Neural progenitor cell (in vitro differentiated cells): ENCODE data around the gene SOX2. TPM values are rescaled to one million over a fixed set of nuclear protein-coding genes. Genes with fewer than 3 reads are reported as not detected.

ENCODE experiments used
- DNase-seq: peaks from one replicate; pipeline ENCODE4 v3.0.0-alpha.2; 2016; ENCODE audit warnings: low spot score
- H2AFZ ChIP-seq: fragments of 200-600 bp; sonication (generic); replicated peaks from 2 replicates; pipeline ENCODE4 v1.6.1; 2016; ENCODE audit warnings: antibody characterized with exemption
- H3F3A ChIP-seq: fragments of 200-600 bp; sonication (generic); 2 replicates; pipeline ENCODE4 v1.6.1; 2016; ENCODE audit warnings: antibody characterized with exemption, low read depth
- H3K27ac ChIP-seq: fragments of 200-600 bp; sonication (generic); 2 replicates; pipeline ENCODE4 v1.5.1; 2016; ENCODE audit warnings: mild to moderate bottlenecking
- H3K27me3 ChIP-seq: fragments of 200-600 bp; sonication (generic); 2 replicates; pipeline ENCODE4 v1.6.1; 2016; ENCODE audit warnings: mild to moderate bottlenecking, moderate library complexity
- H3K36me3 ChIP-seq: fragments of 200-600 bp; sonication (generic); 2 replicates; pipeline ENCODE4 v1.5.1; 2016
- H3K4me1 ChIP-seq: fragments of 200-600 bp; sonication (generic); 2 replicates; pipeline ENCODE4 v1.6.1; 2016; ENCODE audit warnings: mixed run types
- H3K4me2 ChIP-seq: fragments of 200-600 bp; sonication (generic); 2 replicates; pipeline ENCODE4 v1.6.1; 2016
- H3K4me3 ChIP-seq: fragments of 200-600 bp; sonication (generic); 2 replicates; pipeline ENCODE4 v1.5.1; 2016
- H3K79me2 ChIP-seq: fragments of 200-600 bp; sonication (generic); 2 replicates; pipeline ENCODE4 v1.6.1; 2016; ENCODE audit warnings: low read depth
- H3K9ac ChIP-seq: fragments of 200-600 bp; sonication (generic); 2 replicates; pipeline ENCODE4 v1.6.1; 2016
- H3K9me3 ChIP-seq: fragments of 200-600 bp; sonication (generic); 2 replicates; pipeline ENCODE4 v1.5.1; 2016; ENCODE audit warnings: low read depth
- H4K20me1 ChIP-seq: fragments of 200-600 bp; sonication (generic); 2 replicates; pipeline ENCODE4 v1.6.1; 2016; ENCODE audit warnings: low read depth
- H3K27ac Mint-ChIP-seq: 3 replicates; pipeline ENCODE4 v1.8.0; 2021; ENCODE audit warnings: mixed read lengths
- H3K27me3 Mint-ChIP-seq: 2 replicates; pipeline ENCODE4 v1.8.0; 2022; ENCODE audit warnings: low read depth, mild to moderate bottlenecking, inconsistent platforms, moderate library complexity, mixed read lengths; ENCODE audit not compliant: insufficient read depth
- H3K36me3 Mint-ChIP-seq: 3 replicates; pipeline ENCODE4 v1.8.0; 2021; ENCODE audit warnings: mixed read lengths
- H3K4me1 Mint-ChIP-seq: 3 replicates; pipeline ENCODE4 v1.8.0; 2021; ENCODE audit warnings: mixed read lengths
- H3K4me3 Mint-ChIP-seq: 3 replicates; pipeline ENCODE4 v1.8.0; 2021; ENCODE audit warnings: mild to moderate bottlenecking, moderate library complexity, mixed read lengths
- H3K9me3 Mint-ChIP-seq: 3 replicates; pipeline ENCODE4 v1.8.0; 2020; ENCODE audit warnings: mixed read lengths
- CTCF ChIP-seq: fragments of 200-600 bp; sonication (generic); IDR thresholded peaks from 2 replicates; pipeline ENCODE4 v1.5.1; 2017; ENCODE audit warnings: antibody characterized with exemption, mild to moderate bottlenecking
- EZH2 ChIP-seq: fragments of 200-600 bp; sonication (generic); IDR thresholded peaks from 2 replicates; pipeline ENCODE4 v1.6.1; 2017; ENCODE audit warnings: antibody characterized with exemption, mild to moderate bottlenecking, moderate library complexity
- EZH2phosphoT487 ChIP-seq: fragments of 200-600 bp; sonication (generic); IDR thresholded peaks from 2 replicates; pipeline ENCODE4 v1.6.1; 2017; ENCODE audit warnings: antibody characterized with exemption
- total RNA-seq: library from RNA; depleted of rRNA; stranded (reverse); fragments of >200 nt; gene quantifications from 2 replicates; pipeline ENCODE4 v1.2.3, GENCODE V29; 2015; ENCODE audit warnings: low replicate concordance

SOX2 gene
- total RNA-seq, 1 donor from 2014 or later = 605 TPM

GRCh38 chr3:181725131-181725731 lies 13.5 kb downstream of the SOX2 start:
- H3K27me3 ChIP-seq = no peaks in the 10 kb centered on the region
- DNase-seq = peak; percentile 64
- Mint-ChIP-seq H3K27ac (peak overlapping the region; percentile 91), H3K36me3 (peaks cover 10% of the 10 kb centered on the region), H3K4me3 (peak overlapping the region; percentile 80), H3K4me1 (peaks cover 91% of the 10 kb centered on the region), H3K9me3 (no peaks in the 10 kb centered on the region), H3K27me3 (peaks cover 2% of the 10 kb centered on the region)
- H3K9ac ChIP-seq = no peak overlapping the region
- no peaks in the 10 kb centered on the region for H3K9me3 ChIP-seq
- H3K27ac ChIP-seq = peak overlapping the region; percentile 66
- no peak overlapping the region for H2AFZ ChIP-seq
- no peak for TF ChIP-seq CTCF
- H3K4me1 ChIP-seq = peaks cover 90% of the 10 kb centered on the region
- H3K4me2 ChIP-seq = peak overlapping the region; percentile 86
- peaks cover 26% of the 10 kb centered on the region for H4K20me1 ChIP-seq
- H3F3A ChIP-seq = peaks cover 100% of the 10 kb centered on the region
- H3K4me3 ChIP-seq = peak overlapping the region; percentile 43
- H3K36me3 ChIP-seq = no peaks in the 10 kb centered on the region
- H3K79me2 ChIP-seq = peaks cover 77% of the 10 kb centered on the region

GRCh38 chr3:181725830-181726229 lies 14.1 kb downstream of the SOX2 start:
- Histone ChIP-seq H3K79me2 (peaks cover 71% of the 10 kb centered on the region), H3K27ac (peak overlapping the region; percentile 66), H3F3A (peaks cover 100% of the 10 kb centered on the region), H3K9me3 (no peaks in the 10 kb centered on the region), H3K36me3 (no peaks in the 10 kb centered on the region), H3K9ac (no peak overlapping the region), H4K20me1 (peaks cover 20% of the 10 kb centered on the region), H3K27me3 (no peaks in the 10 kb centered on the region), H2AFZ (no peak overlapping the region), H3K4me2 (peak overlapping the region; percentile 86), H3K4me1 (peaks cover 90% of the 10 kb centered on the region), H3K4me3 (peak overlapping the region; percentile 43)
- DNase-seq = peak; percentile 86
- H3K4me3 Mint-ChIP-seq = peak overlapping the region; percentile 91
- H3K27me3 Mint-ChIP-seq = peaks cover 2% of the 10 kb centered on the region
- TF ChIP-seq EZH2 (no peak), EZH2phosphoT487 (no peak), CTCF (no peak)
- H3K9me3 Mint-ChIP-seq = no peaks in the 10 kb centered on the region
- H3K27ac Mint-ChIP-seq = peak overlapping the region; percentile 80
- H3K4me1 Mint-ChIP-seq = peaks cover 91% of the 10 kb centered on the region
- H3K36me3 Mint-ChIP-seq = peaks cover 7% of the 10 kb centered on the region

- Mint-ChIP-seq H3K4me1 (peaks cover 90% of the 10 kb centered on the region), H3K9me3 (no peaks in the 10 kb centered on the region), H3K4me3 (peak overlapping the region; percentile 91), H3K27ac (peak overlapping the region; percentile 98), H3K36me3 (peaks cover 7% of the 10 kb centered on the region), H3K27me3 (peaks cover 2% of the 10 kb centered on the region)
- H3K36me3 ChIP-seq = no peaks in the 10 kb centered on the region
- peaks cover 69% of the 10 kb centered on the region for H3K79me2 ChIP-seq
- peaks cover 12% of the 10 kb centered on the region for H4K20me1 ChIP-seq
- H3F3A ChIP-seq = peaks cover 100% of the 10 kb centered on the region
- H3K4me3 ChIP-seq = peak overlapping the region; percentile 59
- H3K4me2 ChIP-seq = peak overlapping the region; percentile 86
- TF ChIP-seq CTCF (peak; percentile 61), EZH2phosphoT487 (no peak), EZH2 (no peak)
- H3K27me3 ChIP-seq = no peaks in the 10 kb centered on the region
- no peak overlapping the region for H2AFZ ChIP-seq
- H3K9me3 ChIP-seq = no peaks in the 10 kb centered on the region
- DNase-seq = peak; percentile 94
- H3K27ac ChIP-seq = peak overlapping the region; percentile 90
- H3K9ac ChIP-seq = no peak overlapping the region
- H3K4me1 ChIP-seq = peaks cover 90% of the 10 kb centered on the region
These were observed 14.9 kb downstream of the SOX2 start for GRCh38 chr3:181726351-181727330.
